Hepatocyte (in vitro differentiated cells): ENCODE data around the gene MIER2. TPM values are rescaled to one million over a fixed set of nuclear protein-coding genes. Genes with fewer than 3 reads are reported as not detected.
"Not testable (repeated sequence)": the region's sequence is repeated elsewhere in the genome, so short reads cannot be mapped to it uniquely, and the experiment has no call there.

Experiments
- DNase-seq: peaks from one replicate; pipeline ENCODE4 v3.0.0-alpha.2; 2016; ENCODE audit warnings: low spot score
- H2AFZ ChIP-seq: fragments of 200-600 bp; sonication (generic); 2 replicates; pipeline ENCODE4 v1.6.0; 2016; ENCODE audit warnings: antibody characterized with exemption, mild to moderate bottlenecking
- H3K27ac ChIP-seq: fragments of 200-600 bp; sonication (generic); 2 replicates; pipeline ENCODE4 v1.5.1; 2016; ENCODE audit warnings: mild to moderate bottlenecking
- H3K27me3 ChIP-seq: fragments of 200-600 bp; sonication (generic); 2 replicates; pipeline ENCODE4 v1.6.1; 2016
- H3K36me3 ChIP-seq: fragments of 200-600 bp; sonication (generic); replicated peaks from 2 replicates; pipeline ENCODE4 v1.5.1; 2016; ENCODE audit warnings: low read depth; ENCODE audit not compliant: insufficient read depth
- H3K4me1 ChIP-seq: fragments of 200-600 bp; sonication (generic); 2 replicates; pipeline ENCODE4 v1.5.1; 2016; ENCODE audit warnings: mild to moderate bottlenecking, moderate library complexity; ENCODE audit not compliant: insufficient read depth
- H3K4me2 ChIP-seq: fragments of 200-600 bp; sonication (generic); 2 replicates; pipeline ENCODE4 v1.6.0; 2016
- H3K4me3 ChIP-seq: fragments of 200-600 bp; sonication (generic); 2 replicates; pipeline ENCODE4 v1.5.1; 2016; ENCODE audit warnings: mild to moderate bottlenecking
- H3K79me2 ChIP-seq: fragments of 200-600 bp; sonication (generic); 2 replicates; pipeline ENCODE4 v1.6.0; 2017; ENCODE audit warnings: mild to moderate bottlenecking
- H3K9me2 ChIP-seq: fragments of 200-600 bp; sonication (generic); replicated peaks from 2 replicates; pipeline ENCODE4 v1.6.0; 2017; ENCODE audit warnings: mild to moderate bottlenecking; ENCODE audit not compliant: insufficient read depth
- H3K9me3 ChIP-seq: fragments of 200-600 bp; sonication (generic); 2 replicates; pipeline ENCODE4 v1.5.1; 2016; ENCODE audit warnings: low read depth, mild to moderate bottlenecking
- H4K20me1 ChIP-seq: fragments of 200-600 bp; sonication (generic); 2 replicates; pipeline ENCODE4 v1.6.0; 2016; ENCODE audit warnings: mild to moderate bottlenecking; ENCODE audit not compliant: insufficient read depth, poor library complexity, severe bottlenecking
- EZH2 ChIP-seq: fragments of 200-600 bp; sonication (generic); IDR thresholded peaks from 2 replicates; pipeline ENCODE4 v1.6.1; 2016; ENCODE audit warnings: antibody characterized with exemption, mild to moderate bottlenecking, borderline replicate concordance
- EZH2phosphoT487 ChIP-seq: fragments of 200-600 bp; sonication (generic); IDR thresholded peaks from one replicate; pipeline ENCODE4 v1.6.1; 2018; ENCODE audit warnings: antibody characterized with exemption, mild to moderate bottlenecking, low read depth, moderate library complexity; ENCODE audit not compliant: unreplicated experiment, severe bottlenecking
- WGBS: methylation state at CpG from one replicate; pipeline ENCODE4 v1.1.6; 2016; ENCODE audit warnings: low lambda C conversion rate; ENCODE audit errors: missing lambda C conversion rate; 5-methylcytosine and 5-hydroxymethylcytosine counted together
- polyA plus RNA-seq: library from polyadenylated mRNA; unstranded; fragments of >200 nt; fragmentation: Nextera tagmentation; extraction: Ambion mirVana; gene quantifications from 2 replicates; pipeline ENCODE4 v1.2.1, GENCODE V29; 2016
- total RNA-seq: library from RNA; depleted of rRNA; stranded (reverse); fragments of >200 nt; gene quantifications from 2 replicates; pipeline ENCODE4 v1.2.3, GENCODE V29; 2014
- TF ChIP-seq, protein P1 (sequence below): fragments of 200-600 bp; sonication (generic); IDR thresholded peaks from 2 replicates; pipeline ENCODE4 v1.5.1; 2016; ENCODE audit warnings: antibody characterized with exemption, mild to moderate bottlenecking; ENCODE audit not compliant: poor library complexity

MIER2 gene
- total and polyA plus RNA-seq, 2 experiments from 2014 or later = 8.4 to 47.3 TPM

DNA sequence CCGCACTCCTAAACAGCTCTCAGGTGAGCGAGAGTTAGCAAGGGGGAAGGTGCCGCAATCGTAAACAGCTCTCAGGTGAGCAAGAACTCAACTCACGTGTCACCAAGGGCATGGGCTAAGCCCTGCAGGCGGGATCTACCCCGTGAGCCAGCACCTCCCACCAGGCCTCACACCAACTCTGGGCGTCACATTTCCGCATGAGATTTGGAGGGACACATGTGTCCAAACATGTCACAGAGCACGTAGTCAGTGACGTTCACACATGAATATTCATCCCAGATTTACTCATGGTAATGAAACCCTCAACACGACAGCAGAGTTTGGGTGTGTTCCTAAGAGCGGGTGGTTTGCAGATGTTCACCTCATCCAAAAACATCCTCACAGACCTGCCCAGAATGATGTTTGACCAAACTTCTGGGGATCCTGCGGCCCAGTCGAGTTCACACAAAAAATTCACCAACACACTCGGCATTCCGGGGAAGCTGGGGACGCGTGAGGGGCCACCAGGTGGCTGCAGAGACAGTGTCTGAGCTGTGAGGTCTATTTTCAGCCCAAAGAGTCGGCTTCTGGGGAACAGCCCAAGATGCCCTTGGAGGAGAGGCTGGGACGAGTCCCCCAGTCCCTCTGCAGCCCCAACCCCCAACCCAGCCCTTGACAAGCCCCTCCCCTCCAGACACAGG lies 44.8 kb upstream of the MIER2 start:
- WGBS = 81% methylated on average over 20 of the region's 21 CpGs
- no peak overlapping the region for H2AFZ ChIP-seq
- H3K4me1 ChIP-seq = no peaks in the 10 kb centered on the region
- H3K4me2 ChIP-seq = no peak overlapping the region
- H3K9me3 ChIP-seq = no peaks in the 10 kb centered on the region
- TF ChIP-seq EZH2 = no peak
- TF ChIP-seq, protein P1, sequence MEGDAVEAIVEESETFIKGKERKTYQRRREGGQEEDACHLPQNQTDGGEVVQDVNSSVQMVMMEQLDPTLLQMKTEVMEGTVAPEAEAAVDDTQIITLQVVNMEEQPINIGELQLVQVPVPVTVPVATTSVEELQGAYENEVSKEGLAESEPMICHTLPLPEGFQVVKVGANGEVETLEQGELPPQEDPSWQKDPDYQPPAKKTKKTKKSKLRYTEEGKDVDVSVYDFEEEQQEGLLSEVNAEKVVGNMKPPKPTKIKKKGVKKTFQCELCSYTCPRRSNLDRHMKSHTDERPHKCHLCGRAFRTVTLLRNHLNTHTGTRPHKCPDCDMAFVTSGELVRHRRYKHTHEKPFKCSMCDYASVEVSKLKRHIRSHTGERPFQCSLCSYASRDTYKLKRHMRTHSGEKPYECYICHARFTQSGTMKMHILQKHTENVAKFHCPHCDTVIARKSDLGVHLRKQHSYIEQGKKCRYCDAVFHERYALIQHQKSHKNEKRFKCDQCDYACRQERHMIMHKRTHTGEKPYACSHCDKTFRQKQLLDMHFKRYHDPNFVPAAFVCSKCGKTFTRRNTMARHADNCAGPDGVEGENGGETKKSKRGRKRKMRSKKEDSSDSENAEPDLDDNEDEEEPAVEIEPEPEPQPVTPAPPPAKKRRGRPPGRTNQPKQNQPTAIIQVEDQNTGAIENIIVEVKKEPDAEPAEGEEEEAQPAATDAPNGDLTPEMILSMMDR = no peak
- no peak for TF ChIP-seq EZH2phosphoT487
- H3K36me3 ChIP-seq = no peaks in the 10 kb centered on the region
- no peaks in the 10 kb centered on the region for H3K9me2 ChIP-seq
- no peaks in the 10 kb centered on the region for H4K20me1 ChIP-seq
- DNase-seq = no peak
- H3K27me3 ChIP-seq = no peaks in the 10 kb centered on the region
- H3K27ac ChIP-seq = no peak overlapping the region
- H3K79me2 ChIP-seq = no peaks in the 10 kb centered on the region
- H3K4me3 ChIP-seq = no peak overlapping the region

DNA sequence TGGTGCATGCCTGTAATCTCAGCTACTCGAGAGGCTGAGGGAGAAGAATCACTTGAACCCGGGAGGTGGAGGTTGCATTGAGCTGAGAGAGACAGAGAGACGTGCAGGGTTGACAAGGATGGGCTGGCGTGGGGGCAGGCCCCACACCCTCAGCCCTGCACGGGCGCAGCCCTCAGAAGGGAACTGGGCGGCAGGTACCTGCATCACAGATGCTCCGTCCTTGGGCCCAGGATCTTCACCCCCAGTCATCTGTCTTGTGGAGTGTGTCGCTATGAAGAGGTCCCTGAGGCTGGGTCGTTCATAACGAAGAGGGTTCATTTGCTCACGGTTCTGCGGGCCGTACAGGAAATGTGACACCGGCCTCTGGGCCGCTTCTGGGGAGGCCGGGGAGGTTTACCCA lies 44.1 kb upstream of the MIER2 start:
- Histone ChIP-seq H4K20me1 (no peaks in the 10 kb centered on the region), H3K27ac (no peak overlapping the region), H2AFZ (no peak overlapping the region), H3K79me2 (no peaks in the 10 kb centered on the region), H3K9me3 (no peaks in the 10 kb centered on the region), H3K9me2 (no peaks in the 10 kb centered on the region), H3K27me3 (no peaks in the 10 kb centered on the region), H3K4me1 (no peaks in the 10 kb centered on the region), H3K4me2 (no peak overlapping the region), H3K4me3 (no peak overlapping the region), H3K36me3 (no peaks in the 10 kb centered on the region)
- 91% methylated on average over 17 of the region's 17 CpGs for WGBS
- TF ChIP-seq EZH2 (no peak), EZH2phosphoT487 (no peak)
- TF ChIP-seq, protein P1 = no peak
- no peak for DNase-seq

DNA sequence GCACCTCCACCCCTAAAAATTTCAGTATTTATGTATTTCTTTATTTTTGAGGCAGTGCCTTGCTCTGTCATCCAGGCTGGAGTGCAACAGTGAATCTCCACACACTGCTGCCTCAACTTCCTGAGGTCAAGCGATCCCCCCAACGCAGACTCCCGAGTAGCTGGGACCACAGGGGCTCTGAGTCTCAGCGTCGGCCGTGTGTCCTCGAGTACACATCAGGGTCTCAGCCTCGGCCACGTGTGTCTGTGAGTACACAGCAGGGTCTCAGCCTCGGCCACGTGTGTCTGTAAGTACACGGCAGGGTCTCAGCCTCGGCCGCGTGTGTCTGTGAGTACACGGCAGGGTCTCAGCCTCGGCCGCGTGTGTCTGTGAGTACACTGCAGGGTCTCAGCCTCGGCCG lies 43.2 kb upstream of the MIER2 start:
- Histone ChIP-seq H3K4me1 (no peaks in the 10 kb centered on the region), H3K4me3 (no peak overlapping the region), H3K79me2 (no peaks in the 10 kb centered on the region), H3K4me2 (no peak overlapping the region), H3K9me2 (no peaks in the 10 kb centered on the region), H3K9me3 (no peaks in the 10 kb centered on the region), H3K27me3 (no peaks in the 10 kb centered on the region), H3K27ac (no peak overlapping the region), H2AFZ (no peak overlapping the region), H4K20me1 (no peaks in the 10 kb centered on the region), H3K36me3 (no peaks in the 10 kb centered on the region)
- TF ChIP-seq EZH2phosphoT487 (no peak), EZH2 (no peak)
- TF ChIP-seq, protein P1 = no peak
- WGBS = 98% methylated on average over 11 of the region's 21 CpGs
- no peak for DNase-seq

DNA sequence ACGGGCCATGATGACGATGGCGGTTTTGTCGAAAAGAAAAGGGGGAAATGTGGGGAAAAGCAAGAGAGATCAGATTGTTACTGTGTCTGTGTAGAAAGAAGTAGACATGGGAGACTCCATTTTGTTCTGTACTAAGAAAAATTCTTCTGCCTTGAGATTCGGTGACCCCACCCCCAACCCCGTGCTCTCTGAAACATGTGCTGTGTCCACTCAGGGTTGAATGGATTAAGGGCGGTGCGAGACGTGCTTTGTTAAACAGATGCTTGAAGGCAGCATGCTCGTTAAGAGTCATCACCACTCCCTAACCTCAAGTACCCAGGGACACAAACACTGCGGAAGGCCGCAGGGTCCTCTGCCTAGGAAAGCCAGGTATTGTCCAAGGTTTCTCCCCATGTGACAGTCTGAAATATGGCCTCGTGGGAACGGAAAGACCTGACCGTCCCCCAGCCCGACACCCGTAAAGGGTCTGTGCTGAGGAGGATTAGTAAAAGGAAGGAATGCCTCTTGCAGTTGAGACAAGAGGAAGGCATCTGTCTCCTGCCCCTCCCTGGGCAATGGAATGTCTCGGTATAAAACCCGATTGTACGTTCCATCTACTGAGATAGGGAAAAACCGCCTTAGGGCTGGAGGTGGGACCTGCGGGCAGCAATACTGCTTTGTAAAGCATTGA lies 42.2 kb upstream of the MIER2 start:
- not testable (repeated sequence) for H3K9me2 ChIP-seq, H3K4me1 ChIP-seq, H2AFZ ChIP-seq, H3K9me3 ChIP-seq, H3K27me3 ChIP-seq, H3K27ac ChIP-seq, H3K36me3 ChIP-seq, H3K79me2 ChIP-seq, H3K4me3 ChIP-seq, H4K20me1 ChIP-seq, H3K4me2 ChIP-seq
- 14% methylated on average over 12 of the region's 22 CpGs for WGBS
- peak; percentile 52 for DNase-seq
